Measurements from ENCODE around the gene RABGGTA. TPM values are rescaled to one million over a fixed set of nuclear protein-coding genes. Genes with fewer than 3 reads are reported as not detected.

Gene RABGGTA
- total and polyA plus RNA-seq, 2 donors (not counting 1 experiment from before 2014, with no cell fraction given) = 70.1 to 159 TPM

GRCh38 chr14:24267516-24267915 is 3.9 kb downstream of the RABGGTA start:
- no peak overlapping the region for H3K4me2 ChIP-seq (replicated peaks; ENCODE audit: low read depth, low read length, poor library complexity, severe bottlenecking)
- intact Hi-C loops (cut with micrococcal nuclease) = no loop called here
- no peak overlapping the region for H3K4me3 ChIP-seq (ENCODE audit: control extremely low read depth in 1 of 5, extremely low read depth in 1 of 5, insufficient read depth in 1 of 5, low read depth in 2 of 5, low read length in 4 of 5)
- POLR2A ChIA-PET = no interaction called here
- no peaks in the 10 kb centered on the region for H3K27me3 ChIP-seq (replicated peaks in 1 of 4; ENCODE audit: control extremely low read depth in 1 of 4, control insufficient read depth in 3 of 4, insufficient read depth in 4 of 4, low read length in 3 of 4)
- peaks cover 0 to 39% of the 10 kb centered on the region in 2 experiments for H3K36me3 ChIP-seq (replicated peaks in 1 of 2; ENCODE audit: control extremely low read depth in 1 of 2, control insufficient read depth in 1 of 2, extremely low read depth in 1 of 2, insufficient read depth in 2 of 2, low read length in 1 of 2)
- H3K9me3 ChIP-seq (ENCODE audit: control extremely low read depth in 1 of 3, control insufficient read depth in 2 of 3, insufficient read depth in 1 of 3, low read length in 2 of 3) = no peaks in the 10 kb centered on the region
- Mint-ChIP-seq H3K27me3 (no peaks in the 10 kb centered on the region), H3K27ac (no peak overlapping the region), H3K9me3 (ENCODE audit: insufficient read depth) (no peaks in the 10 kb centered on the region), H3K4me3 (no peak overlapping the region), H3K4me1 (peaks cover 22% of the 10 kb centered on the region)
- H3K79me2 ChIP-seq (ENCODE audit: control insufficient read depth, insufficient read depth, low read length) = peaks cover 3% of the 10 kb centered on the region
- ATAC-seq (ENCODE audit: low read depth) (no peak), DNase-seq (no peak)
- CTCF ChIA-PET = interaction anchor here (1.6 kb wide), 1 partner anchor 25 kb away, joined by 6 read pairs; the partner anchor contains the start of gene TINF2
- no peak for TF ChIP-seq EZH2 (IDR thresholded peaks at IDR 0.05; ENCODE audit: borderline replicate concordance, insufficient read depth, low read depth, low read length, poor library complexity, severe bottlenecking)
- TF ChIP-seq CTCF (IDR thresholded peaks at IDR 0.05) = no peak
- no peaks in the 10 kb centered on the region for H4K20me1 ChIP-seq (ENCODE audit: control insufficient read depth, insufficient read depth, low read length, poor library complexity, severe bottlenecking)
- 98% methylated on average over 9 of the region's 9 CpGs for WGBS (ENCODE audit: insufficient coverage)
- H3K9ac ChIP-seq (ENCODE audit: low read length) = no peak overlapping the region
- no peak overlapping the region for H2AFZ ChIP-seq (ENCODE audit: insufficient read depth, low read depth, low read length, poor library complexity, severe bottlenecking)
- peaks cover 14 to 19% of the 10 kb centered on the region in 2 donors for H3K4me1 ChIP-seq (ENCODE audit: control insufficient read depth in 2 of 2, insufficient read depth in 2 of 2, low read length in 2 of 2)
- no peak overlapping the region for H3K27ac ChIP-seq (ENCODE audit: low read length in 2 of 2)

- H3K4me2 ChIP-seq (replicated peaks; ENCODE audit: low read depth, low read length, poor library complexity, severe bottlenecking) = no peak overlapping the region
- H3K9me3 ChIP-seq (ENCODE audit: control extremely low read depth in 1 of 3, control insufficient read depth in 2 of 3, insufficient read depth in 1 of 3, low read length in 2 of 3) = no peaks in the 10 kb centered on the region
- H4K20me1 ChIP-seq (ENCODE audit: control insufficient read depth, insufficient read depth, low read length, poor library complexity, severe bottlenecking) = no peaks in the 10 kb centered on the region
- no peak overlapping the region for H3K27ac ChIP-seq (ENCODE audit: low read length in 2 of 2)
- no peak overlapping the region for H2AFZ ChIP-seq (ENCODE audit: insufficient read depth, low read depth, low read length, poor library complexity, severe bottlenecking)
- Mint-ChIP-seq H3K27me3 (no peaks in the 10 kb centered on the region), H3K4me3 (no peak overlapping the region), H3K4me1 (peaks cover 13% of the 10 kb centered on the region), H3K9me3 (ENCODE audit: insufficient read depth) (no peaks in the 10 kb centered on the region), H3K27ac (no peak overlapping the region)
- H3K9ac ChIP-seq (ENCODE audit: low read length) = no peak overlapping the region
- no peaks in the 10 kb centered on the region for H3K79me2 ChIP-seq (ENCODE audit: control insufficient read depth, insufficient read depth, low read length)
- peaks cover 0 to 39% of the 10 kb centered on the region in 2 experiments for H3K36me3 ChIP-seq (replicated peaks in 1 of 2; ENCODE audit: control extremely low read depth in 1 of 2, control insufficient read depth in 1 of 2, extremely low read depth in 1 of 2, insufficient read depth in 2 of 2, low read length in 1 of 2)
- WGBS (ENCODE audit: insufficient coverage) = 90% methylated on average over 18 of the region's 18 CpGs
- POLR2A ChIA-PET = no interaction called here
- H3K27me3 ChIP-seq (replicated peaks in 1 of 4; ENCODE audit: control extremely low read depth in 1 of 4, control insufficient read depth in 3 of 4, insufficient read depth in 4 of 4, low read length in 3 of 4) = no peaks in the 10 kb centered on the region
- no peak for TF ChIP-seq EZH2 (IDR thresholded peaks at IDR 0.05; ENCODE audit: borderline replicate concordance, insufficient read depth, low read depth, low read length, poor library complexity, severe bottlenecking)
- no peak for TF ChIP-seq CTCF (IDR thresholded peaks at IDR 0.05)
- DNase-seq = no peak
- intact Hi-C loops (cut with micrococcal nuclease) = no loop called here
- ATAC-seq (ENCODE audit: low read depth) = no peak
- CTCF ChIA-PET = no interaction called here
- H3K4me3 ChIP-seq (ENCODE audit: control extremely low read depth in 1 of 5, extremely low read depth in 1 of 5, insufficient read depth in 1 of 5, low read depth in 2 of 5, low read length in 4 of 5) = no peak overlapping the region
- H3K4me1 ChIP-seq (ENCODE audit: control insufficient read depth in 2 of 2, insufficient read depth in 2 of 2, low read length in 2 of 2) = peaks cover 6 to 9% of the 10 kb centered on the region in 2 donors
Measured at GRCh38 chr14:24266344-24267244, 4.8 kb downstream of the RABGGTA start.
